HS-5 (cell line): Measurements from ENCODE around the gene ASTL.
A peak's percentile ranks its signal among the peaks of the same experiment; 100 is the strongest.
"Not testable (repeated sequence)": the region's sequence is repeated elsewhere in the genome, so short reads cannot be mapped to it uniquely, and the experiment has no call there.

ENCODE experiments used
- DNase-seq: peaks from one replicate; pipeline ENCODE4 v3.0.0-alpha.2; 2012; ENCODE audit warnings: low read depth

The ASTL gene

GRCh38 chr2:96138179-96139145, at the start of gene ASTL:
Gene ASTL, minus strand, starts transcription at chr2:96138502. Its CDS starts 66 bp downstream, at chr2:96138436.
- no peak for DNase-seq

- no peak for DNase-seq
These were observed 48.3 kb upstream of the ASTL start for GRCh38 chr2:96186562-96186961.

GRCh38 chr2:96185516-96185915, 47.2 kb upstream of the ASTL start:
- DNase-seq: no peak

GRCh38 chr2:96184989-96185388, 46.7 kb upstream of the ASTL start:
- DNase-seq: no peak

GRCh38 chr2:96184188-96184587, 45.9 kb upstream of the ASTL start:
- DNase-seq: no peak

- no peak for DNase-seq
These were observed 43.2 kb upstream of the ASTL start for GRCh38 chr2:96181529-96181928.

- no peak for DNase-seq
These were observed 42.2 kb upstream of the ASTL start for GRCh38 chr2:96180521-96180920.

GRCh38 chr2:96180002-96180401, 41.7 kb upstream of the ASTL start:
- DNase-seq: no peak

GRCh38 chr2:96176661-96177060, 38.4 kb upstream of the ASTL start:
- DNase-seq: no peak

GRCh38 chr2:96175951-96176350, 37.6 kb upstream of the ASTL start:
- DNase-seq: no peak

GRCh38 chr2:96174251-96175144, 36.2 kb upstream of the ASTL start:
- peak; percentile 67 for DNase-seq

GRCh38 chr2:96171831-96172230, 33.5 kb upstream of the ASTL start:
- no peak for DNase-seq

- no peak for DNase-seq
These were observed 32.3 kb upstream of the ASTL start for GRCh38 chr2:96170626-96171025.

- no peak for DNase-seq
These were observed 31.7 kb upstream of the ASTL start for GRCh38 chr2:96169868-96170507.

GRCh38 chr2:96167407-96168013, 29.2 kb upstream of the ASTL start:
- DNase-seq: no peak

GRCh38 chr2:96164459-96165184, 26.3 kb upstream of the ASTL start:
- no peak for DNase-seq

- DNase-seq: no peak
These were observed 25.6 kb upstream of the ASTL start for GRCh38 chr2:96163768-96164429.

GRCh38 chr2:96163415-96163767, 25.1 kb upstream of the ASTL start:
- DNase-seq: no peak

GRCh38 chr2:96161898-96162297, 23.6 kb upstream of the ASTL start:
- DNase-seq: no peak

GRCh38 chr2:96160366-96160765, 22.1 kb upstream of the ASTL start:
- not testable (repeated sequence) for DNase-seq
